Naive thymus-derived CD4-positive, alpha-beta T cell (primary cell): Measurements from ENCODE around the gene APBA2. TPM values are rescaled to one million over a fixed set of nuclear protein-coding genes. Genes with fewer than 3 reads are reported as not detected.

ENCODE experiments used
- ATAC-seq: fragments of 150-1000 bp; cut with Tn5 transposase; 2 replicates; pipeline ENCODE4 v1.10.0; 2021; ENCODE audit warnings: mild to moderate bottlenecking, moderate library complexity
- CTCF ChIA-PET: fragments of 350-600 bp; sonication (Branson Sonifier 250); formaldehyde crosslinking; loops from one replicate; lab custom pipeline; 2021; ENCODE audit warnings: antibody characterized with exemption; lab: Charles Lee
- POLR2A ChIA-PET: fragments of 350-600 bp; sonication (Branson Sonifier 250); formaldehyde crosslinking; loops from one replicate; lab custom pipeline; 2021; ENCODE audit warnings: antibody characterized with exemption, inconsistent platforms; lab: Charles Lee
- DNase-seq, 9 donors: peaks; one replicate each; pipeline versions ENCODE4 v3.0.0 to v3.0.0-alpha.2; 2020 to 2022; ENCODE audit warnings: mixed read lengths in 1 of 9
- H3K27ac ChIP-seq: one replicate; pipeline ENCODE4 v1.7.0; 2013; ENCODE audit warnings: mild to moderate bottlenecking, low read depth, low read length, moderate library complexity
- H3K27me3 ChIP-seq, 2 donors: one replicate each; pipeline ENCODE4 v1.7.0; 2013; ENCODE audit warnings: low read length in 2 of 2, mild to moderate bottlenecking in 2 of 2, moderate library complexity in 2 of 2; ENCODE audit not compliant: control insufficient read depth in 2 of 2, insufficient read depth in 2 of 2
- H3K36me3 ChIP-seq, 3 experiments: 1 replicate in 2 of 3; 2 replicates in 1 of 3; pipeline ENCODE4 v1.7.0; 2013; ENCODE audit warnings: low read length in 3 of 3, mild to moderate bottlenecking in 3 of 3, moderate library complexity in 1 of 3; ENCODE audit not compliant: insufficient read depth in 3 of 3, control insufficient read depth in 2 of 3
- H3K4me1 ChIP-seq, 2 donors: one replicate each; pipeline ENCODE4 v1.7.0; 2013; ENCODE audit warnings: low read length in 2 of 2, mild to moderate bottlenecking in 2 of 2, moderate library complexity in 1 of 2; ENCODE audit not compliant: control insufficient read depth in 2 of 2, insufficient read depth in 2 of 2
- H3K4me3 ChIP-seq: 2 replicates; pipeline ENCODE4 v1.7.0; 2013; ENCODE audit warnings: mild to moderate bottlenecking, low read length
- H3K9me3 ChIP-seq, 3 experiments: 1 replicate in 2 of 3; 2 replicates in 1 of 3; pipeline ENCODE4 v1.7.0; 2013; ENCODE audit warnings: low read length in 3 of 3; ENCODE audit not compliant: control insufficient read depth in 2 of 3
- H3K27ac Mint-ChIP-seq, 9 donors: one replicate each; pipeline ENCODE4 v1.8.0; 2020 to 2022; ENCODE audit warnings: mixed read lengths in 9 of 9, mild to moderate bottlenecking in 8 of 9, moderate library complexity in 5 of 9, inconsistent platforms in 2 of 9
- H3K27me3 Mint-ChIP-seq, 5 donors: one replicate each; pipeline ENCODE4 v1.8.0; 2021 to 2022; ENCODE audit warnings: mixed read lengths in 5 of 5, mild to moderate bottlenecking in 1 of 5
- H3K36me3 Mint-ChIP-seq, 5 donors: one replicate each; pipeline ENCODE4 v1.8.0; 2020 to 2022; ENCODE audit warnings: mixed read lengths in 5 of 5, mild to moderate bottlenecking in 3 of 5, inconsistent platforms in 1 of 5
- H3K4me1 Mint-ChIP-seq, 7 donors: one replicate each; pipeline ENCODE4 v1.8.0; 2020 to 2022; ENCODE audit warnings: mixed read lengths in 7 of 7, mild to moderate bottlenecking in 3 of 7, inconsistent platforms in 1 of 7
- H3K4me3 Mint-ChIP-seq, 10 donors: one replicate each; pipeline ENCODE4 v1.8.0; 2020 to 2022; ENCODE audit warnings: mild to moderate bottlenecking in 10 of 10, mixed read lengths in 10 of 10, moderate library complexity in 6 of 10, inconsistent platforms in 2 of 10
- H3K9me3 Mint-ChIP-seq, 11 donors: one replicate each; pipeline ENCODE4 v1.8.0; 2020 to 2022; ENCODE audit warnings: mixed read lengths in 11 of 11, mild to moderate bottlenecking in 4 of 11, inconsistent platforms in 1 of 11, moderate library complexity in 1 of 11
- intact Hi-C, 2 donors: fragments of 100-400 bp; cut with micrococcal nuclease; formaldehyde crosslinking; loops; one replicate each; pipeline ENCODE4 v1.15.1; 2023
- polyA plus RNA-seq, 2 donors: library from polyadenylated mRNA; unstranded; fragments of 300-500 nt; fragmentation: Illumina TruSeq; gene quantifications; one replicate each; pipeline ENCODE4 v1.2.3, GENCODE V29; 2021
- total RNA-seq, 6 experiments: library from RNA in 5 of 6; stranded (reverse) in 5 of 6; gene quantifications; 1 replicate in 5 of 6; 2 replicates in 1 of 6; pipeline ENCODE4 v1.2.3 and lab custom pipeline; 2021 to 2026

The APBA2 gene
- total and polyA plus RNA-seq, 7 experiments from 2014 or later: 7.7 to 139 (median 110) TPM

DNA sequence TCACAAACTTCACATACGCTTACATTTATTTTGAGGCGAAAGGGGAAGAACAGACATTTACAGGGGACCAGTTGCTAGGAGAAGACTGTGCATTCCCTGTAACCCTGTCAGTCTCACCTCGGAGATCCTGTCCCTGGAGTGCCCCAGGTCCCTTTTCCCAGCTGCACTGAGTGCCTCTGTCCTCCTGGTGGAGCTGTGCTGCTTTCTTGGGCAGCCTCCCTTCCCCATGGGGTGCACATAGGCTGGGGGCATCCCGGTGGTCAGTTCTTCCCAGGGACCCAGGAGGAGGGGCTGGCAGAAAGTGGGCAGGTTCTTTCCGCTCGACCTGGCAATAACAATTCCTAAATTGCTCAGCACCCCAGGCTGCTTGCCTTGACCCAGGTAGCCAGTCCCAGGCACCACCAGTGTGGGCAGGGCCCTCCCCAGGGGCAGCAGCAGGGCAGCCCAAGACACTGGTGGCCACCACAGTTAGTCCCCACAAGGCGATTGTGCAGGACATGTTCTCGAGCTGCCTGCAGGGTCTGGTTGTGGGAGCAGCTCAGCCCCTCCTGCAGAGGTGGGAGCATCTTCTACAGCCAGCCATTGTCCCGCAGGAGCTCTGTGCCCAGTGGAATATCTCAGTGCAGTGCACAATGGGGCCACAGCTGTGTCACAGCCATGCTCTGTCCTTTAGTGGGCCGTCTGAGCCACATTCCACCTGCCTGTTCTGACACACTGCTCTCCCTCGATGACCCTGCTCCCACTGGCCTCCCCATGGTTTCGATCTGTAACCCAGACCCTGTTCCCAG lies 36.3 kb downstream of the APBA2 start:
- intact Hi-C loops: loop anchor here in 1 of 2 donors (2.0 kb wide), 2 partner anchors 17 to 19 kb away; no protein-coding TSS in a partner anchor
- Mint-ChIP-seq H3K36me3 (peaks cover 2 to 41% (median 17%) of the 10 kb centered on the region in 5 donors), H3K27me3 (peaks cover 0 to 7% (median 0%) of the 10 kb centered on the region in 5 donors), H3K27ac (peak overlapping the region in 8 of 9 donors; percentile 54 to 93 (median 79)), H3K4me1 (peaks cover 27 to 91% (median 75%) of the 10 kb centered on the region in 7 donors), H3K4me3 (peak overlapping the region in 8 of 10 donors; percentile 37 to 94 (median 74)), H3K9me3 (no peaks in the 10 kb centered on the region)
- no peak for DNase-seq
- H3K4me3 ChIP-seq: no peak overlapping the region
- peaks cover 0 to 20% (median 5%) of the 10 kb centered on the region in 3 experiments for H3K36me3 ChIP-seq
- ChIA-PET POLR2A (interaction anchor here (0.8 to 1.8 kb wide), 7 partner anchors 9 to 44 kb away, joined by 3 to 7 read pairs (median 5); partner anchors contain the start of gene APBA2), CTCF (interaction anchor here (1.0 to 1.8 kb wide), 4 partner anchors 12 to 50 kb away, joined by 3 to 7 read pairs (median 4); no protein-coding TSS in a partner anchor)
- H3K9me3 ChIP-seq: no peaks in the 10 kb centered on the region
- no peaks in the 10 kb centered on the region for H3K27me3 ChIP-seq
- peaks cover 0 to 51% of the 10 kb centered on the region in 2 donors for H3K4me1 ChIP-seq
- no peak overlapping the region for H3K27ac ChIP-seq
- no peak for ATAC-seq

DNA sequence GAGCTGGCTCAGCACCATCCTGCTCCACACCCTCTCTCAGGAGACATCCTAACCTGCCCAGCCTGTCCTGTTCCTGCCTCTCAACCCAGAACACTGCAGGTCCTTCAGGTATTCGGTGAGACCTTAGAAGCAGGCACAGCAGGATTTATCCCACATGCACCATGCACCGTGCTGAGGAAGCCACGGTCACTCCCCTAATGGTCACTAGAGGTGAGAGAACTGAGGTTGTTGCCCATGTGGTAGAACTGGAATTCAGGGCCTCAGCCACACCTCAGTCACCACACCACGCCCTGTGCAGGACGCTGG lies 36.9 kb downstream of the APBA2 start:
- H3K27ac ChIP-seq: no peak overlapping the region
- H3K36me3 ChIP-seq: peaks cover 0 to 20% (median 5%) of the 10 kb centered on the region in 3 experiments
- ATAC-seq (no peak), DNase-seq (no peak)
- ChIA-PET POLR2A (interaction anchor here (1.4 kb wide), 1 partner anchor 14 kb away, joined by 5 read pairs; no protein-coding TSS in a partner anchor), CTCF (interaction anchor here (1.0 to 1.7 kb wide), 2 partner anchors 15 to 50 kb away, joined by 3 to 5 read pairs; no protein-coding TSS in a partner anchor)
- peak overlapping the region in 3 of 10 donors; percentile 4 to 61 (median 17) for H3K4me3 Mint-ChIP-seq
- H3K9me3 Mint-ChIP-seq: no peaks in the 10 kb centered on the region
- intact Hi-C loops: no loop called here
- peaks cover 2 to 46% (median 18%) of the 10 kb centered on the region in 5 donors for H3K36me3 Mint-ChIP-seq
- H3K4me1 Mint-ChIP-seq: peaks cover 27 to 93% (median 75%) of the 10 kb centered on the region in 7 donors
- H3K9me3 ChIP-seq: no peaks in the 10 kb centered on the region
- no peak overlapping the region for H3K4me3 ChIP-seq
- no peaks in the 10 kb centered on the region for H3K27me3 ChIP-seq
- H3K27me3 Mint-ChIP-seq: peaks cover 0 to 8% (median 0%) of the 10 kb centered on the region in 5 donors
- peaks cover 0 to 48% of the 10 kb centered on the region in 2 donors for H3K4me1 ChIP-seq
- H3K27ac Mint-ChIP-seq: peak overlapping the region in 7 of 9 donors; percentile 46 to 89 (median 72)

- H3K27ac Mint-ChIP-seq: peak overlapping the region in 8 of 9 donors; percentile 48 to 90 (median 79)
- DNase-seq: no peak
- H3K4me1 ChIP-seq: peaks cover 0 to 41% of the 10 kb centered on the region in 2 donors
- no peak overlapping the region for H3K4me3 ChIP-seq
- no peaks in the 10 kb centered on the region for H3K9me3 Mint-ChIP-seq
- intact Hi-C loops: no loop called here
- no peak for ATAC-seq
- no peaks in the 10 kb centered on the region for H3K9me3 ChIP-seq
- H3K36me3 ChIP-seq: peaks cover 0 to 24% (median 5%) of the 10 kb centered on the region in 3 experiments
- H3K27me3 Mint-ChIP-seq: peaks cover 0 to 8% (median 0%) of the 10 kb centered on the region in 5 donors
- no peaks in the 10 kb centered on the region for H3K27me3 ChIP-seq
- H3K27ac ChIP-seq: no peak overlapping the region
- CTCF ChIA-PET: no interaction called here
- peak overlapping the region in 6 of 10 donors; percentile 5 to 57 (median 38) for H3K4me3 Mint-ChIP-seq
- H3K4me1 Mint-ChIP-seq: peaks cover 27 to 90% (median 78%) of the 10 kb centered on the region in 7 donors
- POLR2A ChIA-PET: interaction anchor here (1.4 kb wide), 1 partner anchor 12 kb away, joined by 5 read pairs; no protein-coding TSS in a partner anchor
- H3K36me3 Mint-ChIP-seq: peaks cover 2 to 56% (median 26%) of the 10 kb centered on the region in 5 donors
These were observed 38.0 kb downstream of the APBA2 start for GRCh38 chr15:28923726-28924280.

DNA sequence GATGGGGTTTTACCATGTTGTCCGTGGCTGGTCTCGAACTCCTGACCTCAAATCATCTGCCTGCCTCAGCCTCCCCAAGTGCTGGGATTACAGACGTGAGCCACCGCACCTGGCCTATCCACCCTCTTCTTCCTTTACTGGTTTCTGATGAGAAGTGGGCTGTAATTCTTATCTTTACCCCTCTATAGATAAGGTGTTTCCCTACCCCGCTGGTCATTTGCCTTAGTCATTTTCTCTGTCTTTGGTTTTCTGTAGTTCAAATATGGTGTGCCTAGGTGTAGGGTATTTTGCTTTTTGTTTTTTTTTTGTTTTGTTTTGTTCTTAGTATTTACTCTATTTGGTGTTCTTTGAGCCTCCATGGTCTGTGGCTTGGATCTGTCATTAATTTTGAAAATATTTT lies 41.3 kb downstream of the APBA2 start:
- Mint-ChIP-seq H3K4me3 (no peak overlapping the region), H3K36me3 (peaks cover 2 to 73% (median 38%) of the 10 kb centered on the region in 5 donors), H3K4me1 (peaks cover 2 to 82% (median 70%) of the 10 kb centered on the region in 7 donors), H3K27ac (peak overlapping the region in 5 of 9 donors; percentile 32 to 53 (median 41)), H3K9me3 (peaks cover 0 to 2% (median 0%) of the 10 kb centered on the region in 11 donors), H3K27me3 (peaks cover 0 to 8% (median 0%) of the 10 kb centered on the region in 5 donors)
- POLR2A ChIA-PET: no interaction called here
- CTCF ChIA-PET: no interaction called here
- H3K4me3 ChIP-seq: no peak overlapping the region
- DNase-seq (no peak), ATAC-seq (no peak)
- intact Hi-C loops: no loop called here
- no peaks in the 10 kb centered on the region for H3K27me3 ChIP-seq
- H3K9me3 ChIP-seq: no peaks in the 10 kb centered on the region
- H3K36me3 ChIP-seq: peaks cover 0 to 30% (median 5%) of the 10 kb centered on the region in 3 experiments
- peaks cover 0 to 12% of the 10 kb centered on the region in 2 donors for H3K4me1 ChIP-seq
- no peak overlapping the region for H3K27ac ChIP-seq

DNA sequence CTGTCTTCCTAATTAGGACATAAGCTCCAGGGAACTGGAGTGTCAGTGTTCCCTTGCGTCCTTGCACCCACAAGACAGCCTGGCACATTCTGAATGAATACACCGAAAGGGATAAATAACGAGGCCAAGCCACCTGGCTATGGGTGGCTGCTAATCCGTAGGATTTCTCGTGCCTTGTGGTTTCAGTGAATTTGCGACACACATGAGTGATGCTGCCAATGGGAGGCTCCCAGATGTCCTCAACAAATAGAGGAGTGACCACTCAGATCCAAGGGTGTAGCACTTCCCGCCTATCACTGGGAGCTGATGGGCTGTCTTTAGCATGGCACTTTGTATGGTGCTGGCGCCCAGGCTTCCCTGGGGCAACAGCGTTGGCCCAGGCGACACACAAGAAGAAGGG lies 43.4 kb downstream of the APBA2 start:
- CTCF ChIA-PET: no interaction called here
- Histone ChIP-seq H3K36me3 (peaks cover 0 to 23% (median 0%) of the 10 kb centered on the region in 3 experiments), H3K4me3 (no peak overlapping the region), H3K27ac (no peak overlapping the region), H3K9me3 (peaks cover 0 to 8% (median 0%) of the 10 kb centered on the region in 3 experiments), H3K4me1 (peaks cover 0 to 12% of the 10 kb centered on the region in 2 donors), H3K27me3 (no peaks in the 10 kb centered on the region)
- Mint-ChIP-seq H3K4me1 (peaks cover 0 to 78% (median 69%) of the 10 kb centered on the region in 7 donors), H3K27ac (peak overlapping the region in 5 of 9 donors; percentile 30 to 58 (median 48)), H3K9me3 (peaks cover 0 to 10% (median 0%) of the 10 kb centered on the region in 11 donors), H3K27me3 (peaks cover 0 to 8% (median 0%) of the 10 kb centered on the region in 5 donors), H3K4me3 (no peak overlapping the region), H3K36me3 (peaks cover 0 to 67% (median 35%) of the 10 kb centered on the region in 5 donors)
- ATAC-seq (no peak), DNase-seq (no peak)
- intact Hi-C loops: no loop called here
- POLR2A ChIA-PET: no interaction called here

- CTCF ChIA-PET: no interaction called here
- Mint-ChIP-seq H3K27me3 (peaks cover 0 to 8% (median 0%) of the 10 kb centered on the region in 5 donors), H3K4me1 (peaks cover 0 to 78% (median 69%) of the 10 kb centered on the region in 7 donors), H3K9me3 (peaks cover 0 to 10% (median 0%) of the 10 kb centered on the region in 11 donors), H3K27ac (peak overlapping the region in 4 of 9 donors; percentile 36 to 71 (median 54)), H3K4me3 (no peak overlapping the region), H3K36me3 (peaks cover 0 to 60% (median 32%) of the 10 kb centered on the region in 5 donors)
- H3K27ac ChIP-seq: no peak overlapping the region
- peaks cover 0 to 23% (median 0%) of the 10 kb centered on the region in 3 experiments for H3K36me3 ChIP-seq
- peaks cover under 1 to 18% of the 10 kb centered on the region in 2 donors for H3K4me1 ChIP-seq
- POLR2A ChIA-PET: interaction anchor here (1.6 kb wide), 1 partner anchor 8 kb away, joined by 6 read pairs; no protein-coding TSS in a partner anchor
- intact Hi-C loops: no loop called here
- H3K27me3 ChIP-seq: no peaks in the 10 kb centered on the region
- H3K9me3 ChIP-seq: peaks cover 0 to 8% (median 0%) of the 10 kb centered on the region in 3 experiments
- ATAC-seq (no peak), DNase-seq (no peak)
- H3K4me3 ChIP-seq: no peak overlapping the region
These were observed 44.2 kb downstream of the APBA2 start for GRCh38 chr15:28930011-28930410.
